HCT116 (cell line): ENCODE measurements around the gene GMPR2. TPM values are rescaled to one million over a fixed set of nuclear protein-coding genes. Genes with fewer than 3 reads are reported as not detected.

ENCODE experiments used
- ATAC-seq: fragments of 200-7000 bp; cut with Tn5 transposase; 2 replicates; pipeline ENCODE4 v1.9.1; 2020; ENCODE audit warnings: mild to moderate bottlenecking, moderate library complexity
- Bru-seq: library from RNA; stranded (reverse); fragments of 400-500 nt; gene quantifications from one replicate; lab custom pipeline; 2021; lab: Mats Ljungman, UMichigan
- BruChase-seq, 2 experiments: library from RNA; stranded (reverse); fragments of 400-500 nt; gene quantifications; one replicate each; lab custom pipeline; 2021; lab: Mats Ljungman, UMichigan
- BruUV-seq: library from RNA; stranded (reverse); fragments of 400-500 nt; replicated peaks from 2 replicates; lab custom pipeline; 2021; lab: Mats Ljungman, UMichigan
- CTCF ChIA-PET: fragments of 300-600 bp; sonication (Branson Sonifier 250); formaldehyde crosslinking; loops from one replicate; lab custom pipeline; 2021; ENCODE audit warnings: antibody characterized with exemption; lab: Charles Lee
- POLR2A ChIA-PET: fragments of 300-600, 350-600 bp; sonication (Branson Sonifier 250); formaldehyde crosslinking; loops from one replicate; lab custom pipeline; 2021; ENCODE audit warnings: antibody characterized with exemption; lab: Charles Lee
- RAD21 ChIA-PET, 2 experiments: fragments of 300-600 bp; sonication (Branson Sonifier 250); formaldehyde crosslinking; loops; one replicate each; lab custom pipeline; 2023; ENCODE audit warnings: low total read pairs in 2 of 2; ENCODE audit not compliant: uncharacterized antibody in 2 of 2, unreplicated experiment in 2 of 2, low non-redundant PET in 1 of 2; lab: Charles Lee
- DNase-seq: peaks from one replicate; pipeline ENCODE4 v3.0.0-alpha.2; 2010; ENCODE audit warnings: low read depth, low spot score
- H2AFZ ChIP-seq: fragments of 200-600 bp; shearing (Covaris generic), sonication (generic); 2 replicates; pipeline ENCODE4 v1.6.1; 2017; ENCODE audit warnings: low read depth, mixed run types, mixed read lengths, antibody characterized with exemption, low read length; ENCODE audit not compliant: poor library complexity, severe bottlenecking
- H3K27ac ChIP-seq: 2 replicates; pipeline ENCODE4 v1.5.1; 2012; ENCODE audit warnings: low read depth, low read length
- H3K27me3 ChIP-seq: fragments of 200-600 bp; sonication (generic); 2 replicates; pipeline ENCODE4 v1.6.1; 2016; ENCODE audit warnings: mixed run types, low read length, mixed read lengths; ENCODE audit not compliant: insufficient read depth
- H3K36me3 ChIP-seq, 2 experiments: fragments of 200-500 bp in 1 of 2; fragments of 200-600 bp in 1 of 2; sonication (Bioruptor generic) in 1 of 2; sonication (generic) in 1 of 2; 2 replicates each; pipeline versions ENCODE4 v1.5.1 to v1.6.1; 2014 to 2016; ENCODE audit warnings: low read length in 2 of 2, inconsistent platforms in 1 of 2, mixed read lengths in 1 of 2, mixed run types in 1 of 2; ENCODE audit not compliant: insufficient read depth in 2 of 2, control insufficient read depth in 1 of 2
- H3K4me1 ChIP-seq, 2 experiments: fragments of 200-600 bp in 1 of 2; sonication (generic) in 1 of 2; 2 replicates each; pipeline versions ENCODE4 v1.5.1 to v1.6.1; 2012 to 2017; ENCODE audit warnings: low read length in 2 of 2, inconsistent platforms in 1 of 2, mild to moderate bottlenecking in 1 of 2, mixed read lengths in 1 of 2, mixed run types in 1 of 2, moderate library complexity in 1 of 2; ENCODE audit not compliant: insufficient read depth in 2 of 2, control insufficient read depth in 1 of 2
- H3K4me2 ChIP-seq: fragments of 200-600 bp; sonication (generic); 2 replicates; pipeline ENCODE4 v1.6.1; 2017; ENCODE audit warnings: mixed run types, low read length, mixed read lengths
- H3K4me3 ChIP-seq, 2 experiments: fragments of 200-600 bp in 1 of 2; sonication (generic) in 1 of 2; replicated peaks in 1 of 2; 2 replicates each; pipeline ENCODE4 v1.5.1; 2011 to 2016; ENCODE audit warnings: low read length in 2 of 2, control low read depth in 1 of 2, low read depth in 1 of 2, mild to moderate bottlenecking in 1 of 2, mixed read lengths in 1 of 2, mixed run types in 1 of 2
- H3K79me2 ChIP-seq: fragments of 200-600 bp; sonication (generic); 2 replicates; pipeline ENCODE4 v1.6.1; 2017; ENCODE audit warnings: mild to moderate bottlenecking, mixed run types, low read length, moderate library complexity, mixed read lengths; ENCODE audit not compliant: insufficient read depth
- H3K9ac ChIP-seq: fragments of 200-600 bp; sonication (generic); 2 replicates; pipeline ENCODE4 v1.6.1; 2016; ENCODE audit warnings: low read length, mixed read lengths
- H3K9me2 ChIP-seq: fragments of 200-600 bp; sonication (generic), shearing (Covaris generic); 2 replicates; pipeline ENCODE4 v1.6.1; 2017; ENCODE audit warnings: mixed run types, mild to moderate bottlenecking, moderate library complexity; ENCODE audit not compliant: insufficient read depth
- H3K9me3 ChIP-seq, 2 experiments: fragments of 200-500 bp in 1 of 2; fragments of 200-600 bp in 1 of 2; sonication (Bioruptor generic) in 1 of 2; sonication (generic) in 1 of 2; 2 replicates each; pipeline ENCODE4 v1.6.1; 2014 to 2017; ENCODE audit warnings: low read length in 2 of 2, mixed read lengths in 2 of 2, inconsistent platforms in 1 of 2, low read depth in 1 of 2, mild to moderate bottlenecking in 1 of 2, mixed run types in 1 of 2, moderate library complexity in 1 of 2; ENCODE audit not compliant: control insufficient read depth in 1 of 2, insufficient read depth in 1 of 2
- H4K20me1 ChIP-seq: fragments of 200-600 bp; sonication (generic), shearing (Covaris generic); 2 replicates; pipeline ENCODE4 v1.6.1; 2017; ENCODE audit warnings: mixed run types, mild to moderate bottlenecking, moderate library complexity; ENCODE audit not compliant: insufficient read depth
- CBX3 ChIP-seq: IDR thresholded peaks from 2 replicates; pipeline ENCODE4 v1.6.1; 2012; ENCODE audit warnings: low read depth
- CEBPB ChIP-seq: IDR thresholded peaks from 2 replicates; pipeline ENCODE4 v1.6.1; 2012; ENCODE audit warnings: low read depth
- EGR1 ChIP-seq: IDR thresholded peaks from 2 replicates; pipeline ENCODE4 v1.6.1; 2012; ENCODE audit warnings: low read depth
- ELF1 ChIP-seq: IDR thresholded peaks from 2 replicates; pipeline ENCODE4 v1.6.1; 2012; ENCODE audit warnings: low read depth, borderline replicate concordance
- EZH2 ChIP-seq: fragments of 200-600 bp; sonication (generic); IDR thresholded peaks from 2 replicates; pipeline ENCODE4 v1.6.1; 2017; ENCODE audit warnings: antibody characterized with exemption, mixed run types
- EZH2phosphoT487 ChIP-seq: fragments of 200-600 bp; IDR thresholded peaks from 2 replicates; pipeline ENCODE4 v1.6.1; 2018; ENCODE audit warnings: antibody characterized with exemption, borderline replicate concordance
- FOSL1 ChIP-seq: IDR thresholded peaks from 2 replicates; pipeline ENCODE4 v1.6.1; 2012; ENCODE audit warnings: low read depth
- JUND ChIP-seq: IDR thresholded peaks from 2 replicates; pipeline ENCODE4 v1.6.1; 2012
- MAX ChIP-seq: IDR thresholded peaks from 2 replicates; pipeline ENCODE4 v1.6.1; 2012
- POLR2A ChIP-seq: IDR thresholded peaks from 2 replicates; pipeline ENCODE4 v1.7.0; 2011; ENCODE audit warnings: borderline replicate concordance; ENCODE audit not compliant: insufficient read depth, insufficient read length; ENCODE audit errors: extremely low read depth
- POLR2AphosphoS5 ChIP-seq: IDR thresholded peaks from 2 replicates; pipeline ENCODE4 v1.6.1; 2011; ENCODE audit warnings: mild to moderate bottlenecking, low read depth, low read length, moderate library complexity
- RAD21 ChIP-seq: IDR thresholded peaks from 2 replicates; pipeline ENCODE4 v1.6.1; 2012; ENCODE audit warnings: low read depth, mild to moderate bottlenecking
- REST ChIP-seq: IDR thresholded peaks from 2 replicates; pipeline ENCODE4 v1.6.1; 2012; ENCODE audit warnings: low read depth
- SIN3A ChIP-seq: IDR thresholded peaks from 2 replicates; pipeline ENCODE4 v1.6.1; 2012; ENCODE audit warnings: low read depth
- SP1 ChIP-seq: IDR thresholded peaks from 2 replicates; pipeline ENCODE4 v1.6.1; 2012; ENCODE audit warnings: low read depth
- SRF ChIP-seq: IDR thresholded peaks from 2 replicates; pipeline ENCODE4 v1.6.1; 2012; ENCODE audit warnings: low read depth
- TCF7L2 ChIP-seq: IDR thresholded peaks from 2 replicates; pipeline ENCODE4 v1.7.0; 2011; ENCODE audit warnings: borderline replicate concordance, inconsistent platforms; ENCODE audit not compliant: insufficient read depth, insufficient read length; ENCODE audit errors: extremely low read depth
- YY1 ChIP-seq: IDR thresholded peaks from 2 replicates; pipeline ENCODE4 v1.6.1; 2011; ENCODE audit warnings: low read length, low read depth, moderate library complexity, mild to moderate bottlenecking; ENCODE audit not compliant: insufficient replicate concordance; ENCODE audit errors: extremely low read depth
- ZFX ChIP-seq: fragments of 450-650 bp; IDR thresholded peaks from 2 replicates; pipeline ENCODE4 v1.6.1; 2017
- ZNF274 ChIP-seq: fragments of 200-500 bp; sonication (Bioruptor generic); IDR thresholded peaks from 2 replicates; pipeline ENCODE4 v1.6.1; 2014; ENCODE audit warnings: mild to moderate bottlenecking, low read depth, low read length, inconsistent platforms
- intact Hi-C: fragments of 100-400 bp; cut with micrococcal nuclease; formaldehyde crosslinking; loops from 2 replicates; pipeline ENCODE4 v1.10.0; 2022
- long read RNA-seq: library from polyadenylated mRNA; unstranded; transcript quantifications from one replicate; pipeline ENCODE4 v2.0.0, GENCODE V29; 2021; ENCODE audit not compliant: unreplicated experiment
- polyA plus RNA-seq: library from polyadenylated mRNA; unstranded; fragments of >200 nt; gene quantifications from 2 replicates; pipeline ENCODE4 v1.2.1, GENCODE V29; 2012; ENCODE audit warnings: missing spikeins
- total RNA-seq: library from RNA; stranded (reverse); gene quantifications from one replicate; pipeline ENCODE4 v1.2.1, GENCODE V29; 2021; ENCODE audit not compliant: unreplicated experiment

Gene GMPR2
- total RNA-seq (66.9 TPM), Bru-seq, nascent RNA (percentile 83 among the genes with signal in this experiment), BruChase-seq, experiment 1, labeled RNA remaining after a 6-hour chase (percentile 87 among the genes with signal in this experiment), BruChase-seq, experiment 2, labeled RNA remaining after a 2-hour chase (percentile 80 among the genes with signal in this experiment)
- 74.2 and 77.1 TPM in 2 replicates for polyA plus RNA-seq
- long read RNA-seq, transcript GMPR2-223 (10 exons, 1,893 nt), result major isoform, 38 of 103 reads
- long read RNA-seq, transcript GMPR2-203 (10 exons, 1,652 nt), result minor isoform, 31 of 103 reads
- long read RNA-seq, transcript GMPR2-204 (9 exons, 1,864 nt), result minor isoform, 6 of 103 reads
- long read RNA-seq, transcript GMPR2-202 (10 exons, 1,972 nt), result minor isoform, 5 of 103 reads
- long read RNA-seq, partial matches to known transcripts, result 7 of 103 reads
- long read RNA-seq, other reads (novel, unspliced or antisense), result 16 of 103 reads

- ATAC-seq (peak; percentile 67), DNase-seq (no peak)
- Histone ChIP-seq H3K27ac (peak within 1 kb of the TSS; percentile 94), H3K9me2 (no peaks in the 10 kb centered on the region), H3K9me3 (no peaks in the 10 kb centered on the region), H4K20me1 (no peaks in the 10 kb centered on the region), H3K79me2 (peaks cover 72% of the 10 kb centered on the region), H3K36me3 (peaks cover 24 to 31% of the 10 kb centered on the region in 2 experiments; a peak in 3 of 4 replicates), H2AFZ (peak within 1 kb of the TSS; percentile 25), H3K9ac (peak within 1 kb of the TSS; percentile 94), H3K4me1 (peaks cover 14 to 23% of the 10 kb centered on the region in 2 experiments), H3K4me3 (peak within 1 kb of the TSS; percentile 96 to 100), H3K4me2 (peak within 1 kb of the TSS; percentile 89), H3K27me3 (no peaks in the 10 kb centered on the region)
- ChIA-PET CTCF (interaction anchor here (2.1 kb wide), 1 partner anchor 10 kb away, joined by 10 read pairs; the partner anchor contains the start of gene TINF2), POLR2A (interaction anchor here (2.0 kb wide), 1 partner anchor 9 kb away, joined by 11 read pairs; the partner anchor contains the start of gene TINF2), RAD21 (no interaction called here)
- intact Hi-C loops, result loop anchor here (2.0 kb wide), 1 partner anchor 16 kb away; the partner anchor contains the start of gene MDP1
- BruUV-seq, result TSS peak; percentile 63
- TF ChIP-seq EZH2 (no peak), SP1 (no peak), SRF (no peak), CBX3 (no peak), RAD21 (no peak), ZNF274 (no peak), FOSL1 (no peak), POLR2AphosphoS5 (no peak; the same call in 1 of the 2 replicates), EZH2phosphoT487 (no peak), JUND (no peak), SIN3A (peak; percentile 33; the same call in 1 of the 2 replicates), EGR1 (no peak), YY1 (no peak), MAX (peak; percentile 21; the same call in 1 of the 2 replicates), CEBPB (no peak), TCF7L2 (no peak), ELF1 (no peak), ZFX (peak; percentile 26; the same call in 1 of the 2 replicates), POLR2A (no peak), REST (no peak)
Observed at GRCh38 chr14:24232645-24233537, at the start of gene GMPR2. TSS of gene GMPR2 (plus strand) at chr14:24232929. CDS start at chr14:24233254, 325 bp downstream.
